NCI-H1048 (cell line): ENCODE measurements around the gene ATP6V1B1.
A peak's percentile ranks its signal among the peaks of the same experiment; 100 is the strongest.
"Not testable (repeated sequence)": the region's sequence is repeated elsewhere in the genome, so short reads cannot be mapped to it uniquely, and the experiment has no call there.

Experiments
- DNase-seq: peaks from one replicate; lab custom pipeline; 2025; lab: John Stamatoyannopoulos, UW

The ATP6V1B1 gene

DNA sequence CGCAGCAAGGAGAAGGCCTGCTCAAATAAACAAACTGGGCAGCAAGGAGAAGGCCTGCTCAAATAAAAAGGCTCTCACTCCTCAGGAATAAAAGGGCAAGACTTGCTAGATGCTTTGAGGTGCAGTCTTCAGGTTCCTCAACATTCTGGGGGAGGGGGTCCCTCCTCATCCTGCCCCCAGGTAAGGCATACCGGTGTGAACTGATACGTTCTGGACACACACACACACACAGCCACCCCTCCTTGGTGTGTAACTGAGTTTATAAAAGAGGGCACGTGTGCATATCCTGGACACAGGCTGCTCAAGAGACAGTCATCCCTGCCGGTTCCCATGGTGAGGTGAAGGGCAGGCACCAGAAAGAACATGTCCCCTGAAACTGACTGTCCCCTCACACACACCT is 54.5 kb downstream of the ATP6V1B1 start:
- DNase-seq = no peak

DNA sequence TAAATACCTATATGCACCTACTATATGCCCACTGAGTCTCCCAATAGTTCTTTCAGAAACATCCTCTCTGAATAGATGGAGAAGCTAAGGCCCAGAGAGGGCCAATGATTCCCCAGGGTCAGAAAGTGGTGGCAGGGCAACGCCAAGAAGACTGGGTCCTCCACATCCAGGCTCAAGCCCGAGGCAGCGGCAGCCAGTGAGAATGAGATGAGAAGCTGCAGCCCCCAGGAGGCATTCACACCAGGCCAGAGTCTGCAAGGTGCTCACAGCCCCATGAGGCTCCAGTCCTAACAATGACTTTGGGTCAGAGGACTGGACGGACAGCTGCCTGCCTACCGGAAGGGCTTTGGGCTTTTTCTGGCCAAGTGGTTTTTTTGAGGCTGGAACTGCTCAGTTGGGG is 55.4 kb downstream of the ATP6V1B1 start:
- no peak for DNase-seq

GRCh38 chr2:70991742-70992141 is 56.0 kb downstream of the ATP6V1B1 start:
- DNase-seq = no peak

GRCh38 chr2:70992945-70993853 is 57.5 kb downstream of the ATP6V1B1 start:
- DNase-seq = no peak

- DNase-seq = no peak
Observed at GRCh38 chr2:70994009-70994698, 58.5 kb downstream of the ATP6V1B1 start.

- peak; percentile 66 for DNase-seq
Observed at GRCh38 chr2:70994699-70995425, 59.2 kb downstream of the ATP6V1B1 start, which contains the start of gene TEX261. Gene TEX261, minus strand, starts transcription at chr2:70994873. Its CDS starts 116 bp downstream, at chr2:70994757.

GRCh38 chr2:70995426-70995729 is 59.7 kb downstream of the ATP6V1B1 start:
- DNase-seq = no peak

GRCh38 chr2:70998885-70999284 is 63.2 kb downstream of the ATP6V1B1 start:
- not testable (repeated sequence) for DNase-seq

DNA sequence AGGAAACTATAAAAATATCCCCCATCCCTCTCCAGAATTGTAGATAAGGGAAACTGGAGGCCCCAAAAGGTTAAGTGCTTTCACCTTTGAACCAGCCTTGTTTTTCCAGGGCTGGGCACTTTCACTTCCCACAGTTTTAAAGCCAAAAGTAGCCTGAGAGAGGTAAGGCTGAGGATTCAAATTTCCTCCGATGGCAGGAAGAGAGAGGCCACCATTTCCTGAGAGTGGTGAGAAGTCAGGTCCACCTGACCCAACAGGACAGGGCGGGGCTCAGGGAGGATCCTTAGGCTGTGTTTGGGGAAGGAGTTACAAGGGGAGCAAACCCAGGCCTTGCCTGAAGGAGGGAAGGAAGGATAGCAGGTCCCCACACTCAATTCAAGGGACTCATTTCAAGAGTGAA is 63.7 kb downstream of the ATP6V1B1 start:
- DNase-seq = no peak

DNA sequence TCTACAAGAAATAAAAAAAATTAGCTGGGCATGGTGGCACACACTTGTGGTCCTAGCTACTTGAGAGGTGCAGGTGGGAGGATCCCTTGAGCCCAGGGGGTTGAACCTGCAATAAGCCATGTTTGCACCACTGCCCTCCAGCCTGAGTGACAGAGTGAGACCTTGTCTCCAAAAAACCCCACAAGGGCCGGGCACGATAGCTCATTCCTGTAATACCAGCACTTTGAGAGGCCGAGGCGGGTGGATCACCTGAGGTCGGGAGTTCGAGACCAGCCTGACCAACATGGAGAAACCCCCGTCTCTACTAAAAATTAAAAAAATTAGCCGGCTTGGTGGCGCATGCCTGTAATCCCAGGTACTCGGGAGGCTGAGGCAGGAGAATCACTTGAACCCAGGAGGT is 64.2 kb downstream of the ATP6V1B1 start:
- not testable (repeated sequence) for DNase-seq

- peak; percentile 44 for DNase-seq
Observed at GRCh38 chr2:71000780-71001591, 65.3 kb downstream of the ATP6V1B1 start.

GRCh38 chr2:71001592-71001927 is 65.9 kb downstream of the ATP6V1B1 start:
- no peak for DNase-seq

DNA sequence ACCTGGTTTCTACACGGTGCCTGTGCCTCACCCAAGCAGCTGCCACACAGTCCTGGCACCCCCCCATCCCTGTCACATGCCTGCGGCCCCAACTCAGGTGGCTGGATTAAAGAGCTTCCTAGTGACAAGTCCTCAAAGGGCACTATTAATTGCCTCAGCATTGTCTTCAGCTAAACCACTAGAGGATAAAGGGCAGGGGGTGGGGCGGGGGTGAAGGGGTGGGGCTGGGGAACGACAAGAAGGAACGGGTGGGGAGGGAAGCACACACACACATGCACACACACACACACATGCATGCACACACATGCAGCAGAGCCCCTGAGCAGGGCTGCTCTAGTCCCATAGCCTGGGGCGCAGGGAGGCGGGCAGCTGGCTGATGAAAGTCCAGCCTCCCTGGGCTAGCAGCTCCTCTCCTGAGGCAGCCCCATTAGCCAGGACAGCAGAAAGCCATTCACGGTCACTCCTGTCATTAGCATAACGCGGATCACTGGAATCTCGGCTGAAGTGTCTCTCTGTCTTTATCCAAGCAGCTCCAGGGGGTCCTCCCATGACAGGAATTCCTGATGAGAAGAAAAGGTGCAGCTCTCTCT is 66.4 kb downstream of the ATP6V1B1 start:
- no peak for DNase-seq

GRCh38 chr2:71003396-71003795 is 67.7 kb downstream of the ATP6V1B1 start:
- no peak for DNase-seq

DNA sequence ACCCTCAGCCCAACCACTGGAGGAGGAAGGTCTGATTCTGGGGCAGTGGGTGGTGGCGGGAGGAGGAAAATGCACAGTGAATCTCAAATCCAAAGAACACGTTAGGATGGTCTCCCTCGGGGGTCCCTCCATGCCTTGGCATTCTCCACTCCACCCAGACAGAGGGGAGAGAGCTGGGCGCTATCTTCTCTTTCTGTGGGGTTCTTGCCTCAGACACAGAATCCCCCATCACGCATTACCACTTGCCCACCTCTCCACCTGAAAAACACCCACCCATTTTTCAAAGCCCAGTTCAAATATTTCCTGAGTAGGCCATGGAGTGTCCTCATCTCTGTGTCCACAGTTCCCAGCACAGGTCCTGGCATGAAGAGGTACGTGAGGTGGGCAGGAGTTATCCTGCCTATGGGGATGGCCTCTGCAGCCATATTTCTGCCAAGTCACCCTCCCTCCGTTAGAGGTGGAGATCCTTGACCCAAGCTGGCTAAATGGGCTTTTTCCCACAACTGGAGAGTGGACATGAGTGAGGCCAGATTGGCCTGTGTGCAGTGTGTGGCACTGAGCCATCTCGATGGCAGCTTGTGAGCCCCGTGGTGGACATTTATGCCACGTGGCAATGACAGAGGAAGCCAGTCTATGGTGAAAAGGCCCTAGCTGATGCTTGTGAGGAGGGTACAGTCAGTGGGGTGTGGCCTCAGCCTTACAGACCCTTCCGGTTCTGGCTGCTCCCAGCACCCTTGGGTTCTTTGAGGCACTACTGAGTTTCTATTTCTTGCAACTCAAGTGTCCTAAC is 68.5 kb downstream of the ATP6V1B1 start:
- DNase-seq = no peak

- no peak for DNase-seq
Observed at GRCh38 chr2:71004857-71005256, 69.2 kb downstream of the ATP6V1B1 start.

GRCh38 chr2:71005271-71006202 is 69.8 kb downstream of the ATP6V1B1 start:
- DNase-seq = no peak

GRCh38 chr2:71006323-71006722 is 70.6 kb downstream of the ATP6V1B1 start:
- DNase-seq = no peak

DNA sequence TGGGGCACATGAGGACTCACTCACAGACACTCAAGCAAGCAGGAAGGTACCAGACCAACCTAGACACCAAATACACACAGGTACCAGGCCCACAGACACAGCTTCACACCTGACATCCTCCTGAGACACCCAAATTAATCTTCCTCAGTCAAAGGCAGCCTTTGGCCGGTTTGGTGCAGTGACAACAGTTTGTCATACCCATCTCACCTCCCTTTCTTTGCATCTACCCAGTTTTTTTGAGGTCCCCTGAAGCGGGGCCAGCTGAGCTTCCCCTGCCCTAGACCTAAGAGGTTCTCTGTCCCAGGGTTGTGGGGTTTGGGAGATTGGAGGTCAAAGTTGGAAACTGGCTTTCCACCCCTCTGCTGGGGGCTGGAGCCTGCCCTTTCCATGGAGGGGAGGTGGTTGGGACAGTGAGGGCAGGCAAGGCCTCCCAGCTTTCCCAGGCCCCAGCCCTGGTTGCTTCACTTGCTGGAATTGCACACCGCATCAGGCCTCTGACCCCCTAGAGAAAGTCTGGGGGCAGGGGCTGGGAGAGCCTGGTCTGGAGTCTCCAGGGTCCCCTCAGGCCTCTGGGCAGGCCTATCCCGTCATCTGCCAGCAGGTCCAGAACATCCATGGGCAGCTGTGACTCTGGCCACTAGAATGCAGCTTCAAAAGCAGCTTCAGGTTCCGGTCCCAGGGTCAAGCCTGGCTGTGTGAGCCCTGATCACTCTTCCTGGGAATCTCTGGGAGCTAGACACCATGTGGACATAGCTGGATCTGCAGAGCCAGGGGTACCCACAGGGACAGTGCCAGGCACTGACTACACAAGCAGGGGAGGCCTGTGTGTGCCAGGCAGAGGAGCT is 71.5 kb downstream of the ATP6V1B1 start:
- no peak for DNase-seq
